Stimulated activated naive CD4-positive, alpha-beta T cell treated with Interleukin-2 at 50 U/mL for 16 hours (primary cell): ENCODE data around the gene ACIN1.
"Not testable (repeated sequence)": the region's sequence is repeated elsewhere in the genome, so short reads cannot be mapped to it uniquely, and the experiment has no call there.

ENCODE experiments used
- DNase-seq: peaks from one replicate; lab custom pipeline; 2025; lab: John Stamatoyannopoulos, UW

The ACIN1 gene

DNA sequence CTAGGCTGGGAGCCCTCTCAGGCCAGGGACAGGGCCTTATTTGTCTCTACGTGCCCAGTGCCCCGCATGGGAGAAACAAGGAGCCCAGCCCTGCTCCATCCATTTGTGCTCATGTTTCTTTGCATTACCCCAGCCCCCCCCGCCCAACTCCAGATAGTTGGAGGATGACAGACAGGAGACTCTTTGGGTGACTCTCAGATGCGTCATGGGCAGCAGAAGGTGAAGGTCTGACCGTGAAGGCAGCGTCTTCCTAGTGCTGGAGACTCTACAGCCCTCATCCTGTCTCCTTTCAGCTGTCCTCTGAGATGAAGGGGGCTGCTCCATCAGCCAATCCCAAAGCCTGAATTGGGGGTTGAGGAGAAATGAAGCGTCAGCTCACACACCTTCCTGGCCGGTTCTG is 53.2 kb downstream of the ACIN1 start:
- no peak for DNase-seq

DNA sequence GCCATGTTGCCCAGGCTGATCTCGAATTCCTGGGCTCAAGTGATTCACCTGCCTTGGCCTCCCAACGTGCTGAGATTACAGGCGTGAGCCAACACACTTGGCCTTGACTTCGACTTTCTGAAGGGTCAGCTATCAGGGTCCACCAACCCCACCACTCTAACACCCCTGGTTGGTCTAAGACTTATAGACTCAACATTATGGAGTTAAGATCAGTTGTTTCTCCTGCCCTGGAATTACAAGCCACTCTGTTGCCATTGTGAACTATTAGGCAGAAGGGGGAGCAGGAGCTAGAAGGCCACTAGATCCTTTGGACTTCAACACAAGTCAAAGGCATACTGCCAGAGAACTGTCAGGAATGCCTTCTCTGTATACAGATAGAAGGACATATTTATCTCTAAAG is 54.8 kb downstream of the ACIN1 start:
- DNase-seq = no peak

DNA sequence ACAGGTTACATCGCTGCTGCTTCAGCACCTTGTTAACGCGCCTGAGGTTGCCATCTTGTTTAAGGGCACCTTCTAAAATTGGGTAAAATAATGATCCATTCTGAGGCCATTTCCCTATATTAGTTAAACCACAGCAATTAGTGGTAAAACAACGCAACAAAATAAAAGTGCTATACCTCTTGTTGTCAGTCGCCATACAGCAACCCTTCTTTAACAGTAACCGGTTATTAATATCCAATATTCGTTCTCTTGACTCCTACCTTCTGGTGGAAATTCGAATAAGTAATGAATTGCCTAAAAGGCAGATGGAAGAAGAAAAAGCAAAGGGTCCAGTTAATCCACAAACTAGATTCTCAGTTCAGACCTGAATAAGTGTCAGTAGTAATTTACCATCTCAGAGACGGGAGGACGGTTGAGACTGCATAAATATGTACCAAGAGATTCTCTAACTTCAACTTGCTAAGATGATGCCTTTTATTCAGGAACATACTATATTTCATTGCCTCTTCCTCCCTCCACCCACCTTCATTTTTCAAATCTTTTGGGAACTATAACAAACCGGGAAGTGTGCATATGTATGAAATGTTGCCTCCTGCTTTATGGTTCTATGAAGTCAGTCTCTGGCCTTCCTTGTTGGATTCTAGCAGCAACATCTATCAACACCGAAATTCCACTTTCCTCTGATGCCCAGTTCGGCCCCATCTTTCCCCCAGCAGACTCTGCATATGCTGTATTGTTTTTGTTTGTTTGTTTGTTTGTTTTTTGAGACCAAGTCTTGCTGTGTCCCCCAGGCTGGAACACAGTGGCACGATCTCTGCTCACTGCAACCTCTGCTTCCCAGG is 59.4 kb downstream of the ACIN1 start:
- no peak for DNase-seq

DNA sequence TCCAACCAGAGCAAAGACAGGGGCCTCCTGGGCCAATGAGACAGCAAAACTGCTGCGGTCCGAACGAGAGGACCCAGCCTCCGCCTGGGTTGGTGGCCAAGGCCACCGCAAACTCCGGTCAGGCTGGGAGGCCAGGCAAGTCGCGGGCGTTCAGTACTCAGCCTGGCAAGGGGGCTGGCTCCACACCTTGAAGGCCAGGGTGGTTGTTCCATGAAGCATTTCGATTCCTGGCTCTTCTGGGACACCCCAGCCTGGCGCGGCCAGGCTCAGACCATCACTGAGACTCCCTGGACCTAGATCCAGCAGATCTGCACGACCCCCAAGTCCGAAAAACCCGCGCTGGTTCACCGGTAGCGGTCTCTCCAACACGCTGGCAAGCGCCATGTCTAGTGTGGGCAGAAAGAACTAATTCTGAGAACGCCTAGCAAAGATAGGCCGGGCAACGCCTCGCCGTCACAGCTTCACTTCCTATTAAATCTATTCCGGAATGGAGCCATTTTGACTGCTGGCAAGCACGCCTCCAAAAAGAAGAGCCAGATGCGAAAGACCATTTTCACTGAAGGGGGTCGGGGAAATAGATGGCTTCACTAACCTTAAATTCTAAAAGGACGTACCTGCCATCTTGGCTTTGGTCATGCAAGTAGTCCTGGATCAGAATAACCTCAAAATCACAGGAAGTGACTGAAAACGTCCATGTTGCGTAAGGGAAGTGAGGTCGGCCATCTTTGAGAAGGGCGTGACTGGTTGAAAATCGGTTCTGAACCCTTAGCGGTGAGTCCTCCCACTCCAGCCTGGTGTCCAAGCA is 60.2 kb downstream of the ACIN1 start, which contains the start of gene PSMB5:
Gene PSMB5, minus strand, starts transcription at position 403 of the 805 bp plus-strand sequence. Its CDS starts 19 bp downstream, at position 384.
- no peak for DNase-seq

- no peak for DNase-seq
Observed at GRCh38 chr14:23033801-23034497, 61.0 kb downstream of the ACIN1 start.

- DNase-seq = no peak
Observed at GRCh38 chr14:23033251-23033727, 61.6 kb downstream of the ACIN1 start.

DNA sequence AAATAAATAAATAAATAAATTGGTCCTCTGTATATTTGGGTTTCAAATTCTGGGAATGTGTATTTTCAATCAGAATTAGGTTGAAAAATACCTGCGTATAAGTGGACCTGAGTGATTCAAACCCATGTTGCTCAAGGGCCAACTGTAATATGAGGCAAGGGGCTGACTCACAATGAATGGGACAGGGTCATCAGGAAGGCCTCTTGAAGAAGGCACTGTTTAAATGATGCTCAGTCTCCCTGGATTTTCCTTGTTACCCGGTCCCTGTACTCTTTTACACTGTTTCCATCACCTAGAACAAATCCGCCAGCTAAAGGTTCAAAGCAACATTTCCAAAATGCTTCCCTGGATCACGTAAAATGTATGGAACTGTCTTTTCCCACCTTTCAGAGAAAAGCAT is 64.0 kb downstream of the ACIN1 start:
- DNase-seq = no peak

DNA sequence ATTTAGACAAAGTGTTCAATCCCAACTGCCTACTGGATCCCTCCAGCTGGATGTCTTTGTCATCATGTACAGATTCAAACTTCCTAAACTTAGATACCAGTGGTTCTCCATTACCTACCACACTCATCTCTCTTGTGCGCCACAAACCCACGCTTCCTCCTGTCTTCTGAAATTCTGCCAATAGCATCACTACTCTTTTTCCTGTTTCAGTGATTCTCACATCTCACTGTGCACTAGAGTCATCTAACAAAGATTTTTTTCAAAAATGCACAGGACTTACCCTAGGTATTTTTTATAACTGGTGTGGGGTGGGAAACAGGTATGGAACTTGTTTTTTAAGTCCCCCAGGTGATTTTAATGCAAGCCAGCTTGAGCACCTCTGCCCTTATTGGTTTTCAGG is 66.1 kb downstream of the ACIN1 start:
- DNase-seq = no peak

DNA sequence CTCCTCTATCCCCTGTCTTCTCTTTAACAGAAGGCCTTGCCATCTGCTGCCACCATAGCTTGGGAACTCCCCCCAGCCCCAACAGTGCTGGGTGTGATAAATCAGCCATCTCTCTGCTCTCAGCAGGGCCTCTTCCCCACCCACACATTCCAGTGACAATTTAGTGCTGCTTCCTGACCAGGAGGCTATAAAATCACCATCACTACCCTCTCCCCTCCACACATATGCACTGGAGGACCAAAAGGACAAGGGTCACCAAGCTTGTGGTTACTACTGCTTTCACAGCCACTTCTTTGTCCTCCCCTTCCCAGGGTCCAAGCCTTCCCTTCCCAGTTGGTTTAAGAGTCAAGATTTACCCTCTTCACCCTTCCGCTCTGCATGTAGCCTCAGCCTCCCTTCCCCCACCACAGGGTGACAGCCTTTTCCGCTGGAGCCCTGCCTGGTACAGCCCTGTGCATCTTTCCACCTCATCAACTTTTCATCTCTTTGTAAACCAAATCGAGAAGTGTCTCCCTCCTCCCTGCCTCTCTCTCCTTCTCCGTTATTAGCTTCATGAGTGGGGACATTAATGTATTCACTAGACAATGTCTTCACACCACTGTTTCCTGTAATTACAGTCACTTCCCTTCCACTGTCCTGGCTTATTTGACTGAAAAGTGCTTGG is 69.7 kb downstream of the ACIN1 start:
- no peak for DNase-seq

- DNase-seq = no peak
Observed at GRCh38 chr14:23024612-23025075, 70.3 kb downstream of the ACIN1 start.

DNA sequence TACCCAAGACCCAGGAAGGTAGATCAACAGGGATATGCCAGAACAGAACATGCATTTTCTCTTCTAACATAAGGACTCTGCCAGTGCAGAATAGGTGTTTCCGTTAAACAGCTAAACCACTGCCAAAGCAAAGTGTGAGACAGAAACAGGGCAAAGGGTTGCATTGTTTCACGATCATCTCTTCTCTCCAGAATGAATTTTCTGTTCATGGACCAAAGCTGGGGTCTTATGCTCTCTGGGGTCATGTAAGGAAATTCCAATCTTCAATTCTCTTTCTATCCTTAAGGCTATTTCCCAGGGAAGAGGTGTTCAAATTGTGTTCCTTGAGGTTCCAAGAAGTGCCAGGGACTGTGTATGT is 71.2 kb downstream of the ACIN1 start:
- no peak for DNase-seq

DNA sequence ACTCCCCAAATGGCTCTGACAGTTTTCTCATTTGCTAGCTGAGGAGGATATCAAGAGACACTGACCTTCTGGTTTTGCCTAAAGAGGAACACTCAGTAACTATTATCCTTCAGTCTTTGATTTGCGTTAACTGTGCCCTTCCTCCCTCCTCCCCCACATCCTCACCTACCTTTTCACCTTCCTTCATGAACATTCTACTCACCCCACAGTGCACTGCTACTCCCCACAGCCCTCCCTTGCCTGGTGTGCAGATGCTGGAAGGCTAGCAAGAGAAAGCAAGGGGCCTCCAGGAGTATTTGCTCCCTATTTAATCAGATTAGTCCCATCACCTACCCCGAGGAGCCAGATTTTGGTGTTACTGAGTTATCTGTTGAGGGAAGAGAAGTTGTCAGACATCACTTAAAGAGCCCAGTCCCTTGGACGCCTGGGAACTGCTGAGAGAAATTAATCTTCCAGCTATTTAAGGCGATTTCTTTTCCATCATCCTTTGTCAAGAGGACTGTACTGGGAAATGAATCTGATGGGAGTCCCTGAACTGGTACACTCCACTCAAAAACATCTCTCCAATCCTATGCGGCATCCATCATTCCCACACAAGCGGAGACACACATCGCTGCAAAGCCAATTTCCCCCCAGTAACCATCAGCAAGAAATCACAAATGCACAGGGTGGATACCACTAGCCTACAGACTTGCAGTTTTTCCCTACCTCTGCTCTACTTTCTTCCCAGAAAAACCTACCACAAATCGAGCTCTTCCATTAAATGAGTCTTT is 71.7 kb downstream of the ACIN1 start:
- DNase-seq = no peak

DNA sequence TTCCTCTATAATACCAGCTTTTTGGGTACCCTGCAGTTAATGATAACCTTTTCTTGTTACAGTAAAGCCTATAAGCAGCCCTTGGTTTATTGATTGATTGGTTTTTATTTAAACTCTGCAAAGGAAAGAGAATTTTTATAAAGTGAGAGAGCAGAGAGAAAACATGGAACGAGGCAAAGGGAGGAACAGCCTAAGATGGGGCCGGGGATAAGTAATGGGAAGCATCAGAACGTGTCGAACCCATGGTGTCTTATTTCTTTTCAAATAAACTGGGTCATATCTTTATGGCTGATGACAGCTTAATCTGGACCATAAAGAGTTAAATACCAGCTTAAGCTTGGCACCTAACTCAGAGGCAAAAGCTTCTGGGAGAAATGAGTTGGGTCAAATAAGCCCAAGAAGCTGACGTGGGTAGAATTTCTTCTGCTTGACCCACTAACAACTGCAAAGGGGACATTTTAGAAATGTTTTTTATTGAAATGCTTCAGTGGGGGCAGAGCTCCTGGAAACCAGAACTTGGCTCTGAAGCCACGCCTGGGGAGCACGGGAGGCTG is 73.0 kb downstream of the ACIN1 start:
- DNase-seq = no peak

GRCh38 chr14:23021434-23021833 is 73.5 kb downstream of the ACIN1 start:
- no peak for DNase-seq

DNA sequence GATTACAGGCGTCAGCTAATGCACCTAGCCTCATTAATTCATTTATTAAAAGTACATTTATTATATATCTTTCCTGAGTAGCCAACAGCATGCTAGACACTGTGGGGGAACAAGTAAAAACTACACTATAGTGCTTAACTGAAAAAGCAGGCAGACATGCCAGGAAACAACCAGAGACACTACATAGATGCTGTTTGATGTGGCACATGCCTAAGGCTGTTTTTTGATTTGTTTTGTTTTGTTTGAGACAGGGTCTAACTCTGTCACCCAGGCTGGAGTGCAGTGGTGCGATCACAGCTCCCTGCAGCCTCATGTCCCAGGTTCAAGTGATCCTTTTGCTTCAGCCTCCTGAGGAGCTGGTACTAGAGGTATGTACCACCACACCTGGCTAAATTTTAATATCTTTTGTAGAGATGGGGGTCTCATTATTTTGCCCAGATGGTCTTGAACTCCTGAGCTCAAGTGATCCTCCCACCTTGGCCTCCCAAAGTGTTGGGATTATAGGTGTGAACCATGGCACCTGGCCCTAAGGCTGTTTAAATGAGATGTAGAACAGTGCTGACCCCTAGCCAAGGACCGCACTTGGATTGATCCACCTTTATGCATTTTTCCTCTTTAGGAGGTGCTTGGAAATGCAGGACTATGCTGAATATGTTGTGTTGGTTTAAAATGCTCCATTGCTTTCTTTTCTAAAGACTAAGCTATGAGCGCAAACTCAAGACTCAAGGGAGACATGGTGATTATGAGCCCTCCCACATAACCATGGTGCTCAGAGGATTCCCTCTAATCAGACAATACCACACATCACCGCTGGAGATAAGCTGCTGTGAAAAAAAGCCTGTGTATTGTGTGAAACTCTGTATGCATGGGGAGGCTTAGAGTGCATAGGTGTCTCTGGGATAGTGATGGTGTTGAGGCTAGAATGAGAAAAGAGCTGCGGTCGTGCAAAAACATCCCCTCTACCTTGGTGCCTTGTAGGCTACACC is 74.5 kb downstream of the ACIN1 start:
- DNase-seq = no peak

- no peak for DNase-seq
Observed at GRCh38 chr14:23018107-23018506, 76.8 kb downstream of the ACIN1 start.

DNA sequence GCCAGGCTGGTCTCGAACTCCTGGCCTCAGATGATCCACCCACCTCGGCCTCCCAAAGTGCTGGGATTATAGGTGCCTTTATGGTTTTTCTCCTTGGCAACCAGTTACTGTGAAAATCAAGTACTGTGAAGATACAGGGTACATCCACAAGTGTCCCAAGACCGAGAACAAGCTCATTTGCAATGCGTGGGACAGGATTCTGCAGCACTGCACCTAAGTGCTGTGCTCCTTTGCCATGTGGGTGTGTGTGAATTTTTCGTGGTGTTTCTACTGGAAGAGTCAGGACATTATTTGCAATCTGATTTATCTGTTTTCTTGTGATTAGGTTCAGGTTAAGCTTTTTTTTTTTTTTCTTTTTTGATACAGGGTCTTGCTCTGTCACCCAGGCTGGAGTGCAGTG is 77.8 kb downstream of the ACIN1 start:
- DNase-seq = no peak

GRCh38 chr14:23015618-23016017 is 79.3 kb downstream of the ACIN1 start:
- DNase-seq = no peak

DNA sequence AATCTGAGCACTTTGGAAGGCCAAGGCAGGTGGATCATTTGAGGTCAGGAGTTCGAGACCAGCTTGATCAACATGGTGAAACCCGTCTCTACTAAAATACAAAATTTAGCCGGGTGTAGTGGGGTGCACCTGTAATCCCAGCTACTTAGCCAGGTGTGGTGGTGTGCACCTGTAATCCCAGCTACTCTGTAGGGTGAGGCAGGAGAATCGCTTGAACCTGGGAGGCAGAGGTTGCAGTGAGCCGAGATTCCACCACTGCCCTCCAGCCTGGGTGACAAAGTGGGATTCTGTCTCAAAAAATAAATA is 81.2 kb downstream of the ACIN1 start:
- not testable (repeated sequence) for DNase-seq
